Measurements from ENCODE around the gene COPS9. TPM values are rescaled to one million over a fixed set of nuclear protein-coding genes. Genes with fewer than 3 reads are reported as not detected.

Gene COPS9
- total RNA-seq, 1 donor from 2014 or later: 115 TPM

DNA sequence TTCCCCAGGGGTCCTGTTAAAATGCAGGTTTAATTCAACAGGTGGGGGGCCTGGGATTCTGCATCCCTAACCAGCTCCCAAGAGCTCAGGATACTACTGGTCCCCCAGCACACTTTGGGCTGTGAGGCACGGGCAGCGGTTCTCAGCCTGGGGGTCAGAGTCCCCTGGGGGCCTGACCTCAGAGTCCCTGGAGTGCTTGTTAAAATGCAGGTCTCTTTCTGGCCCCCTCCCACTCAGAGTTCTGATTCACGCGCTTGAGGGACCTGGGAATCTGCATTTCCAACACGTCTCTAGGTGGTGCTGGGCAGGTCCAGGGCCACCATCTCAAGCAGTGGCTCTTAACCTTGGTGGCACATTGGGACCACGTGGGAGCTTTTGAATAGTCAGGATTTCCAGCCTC lies 7.2 kb upstream of the COPS9 start:
- no peak for DNase-seq (ENCODE audit: low spot score, unreplicated experiment)
- Mint-ChIP-seq H3K27ac (no peak overlapping the region), H3K4me3 (ENCODE audit: low read depth) (no peak overlapping the region), H3K4me1 (ENCODE audit: low read depth) (no peaks in the 10 kb centered on the region), H3K36me3 (ENCODE audit: insufficient read depth) (no peaks in the 10 kb centered on the region), H3K9me3 (ENCODE audit: low read depth) (no peaks in the 10 kb centered on the region), H3K27me3 (peaks cover 34% of the 10 kb centered on the region)
- TF ChIP-seq, protein P1, sequence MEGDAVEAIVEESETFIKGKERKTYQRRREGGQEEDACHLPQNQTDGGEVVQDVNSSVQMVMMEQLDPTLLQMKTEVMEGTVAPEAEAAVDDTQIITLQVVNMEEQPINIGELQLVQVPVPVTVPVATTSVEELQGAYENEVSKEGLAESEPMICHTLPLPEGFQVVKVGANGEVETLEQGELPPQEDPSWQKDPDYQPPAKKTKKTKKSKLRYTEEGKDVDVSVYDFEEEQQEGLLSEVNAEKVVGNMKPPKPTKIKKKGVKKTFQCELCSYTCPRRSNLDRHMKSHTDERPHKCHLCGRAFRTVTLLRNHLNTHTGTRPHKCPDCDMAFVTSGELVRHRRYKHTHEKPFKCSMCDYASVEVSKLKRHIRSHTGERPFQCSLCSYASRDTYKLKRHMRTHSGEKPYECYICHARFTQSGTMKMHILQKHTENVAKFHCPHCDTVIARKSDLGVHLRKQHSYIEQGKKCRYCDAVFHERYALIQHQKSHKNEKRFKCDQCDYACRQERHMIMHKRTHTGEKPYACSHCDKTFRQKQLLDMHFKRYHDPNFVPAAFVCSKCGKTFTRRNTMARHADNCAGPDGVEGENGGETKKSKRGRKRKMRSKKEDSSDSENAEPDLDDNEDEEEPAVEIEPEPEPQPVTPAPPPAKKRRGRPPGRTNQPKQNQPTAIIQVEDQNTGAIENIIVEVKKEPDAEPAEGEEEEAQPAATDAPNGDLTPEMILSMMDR (IDR thresholded peaks at IDR 0.05; ENCODE audit: unreplicated experiment): no peak

DNA sequence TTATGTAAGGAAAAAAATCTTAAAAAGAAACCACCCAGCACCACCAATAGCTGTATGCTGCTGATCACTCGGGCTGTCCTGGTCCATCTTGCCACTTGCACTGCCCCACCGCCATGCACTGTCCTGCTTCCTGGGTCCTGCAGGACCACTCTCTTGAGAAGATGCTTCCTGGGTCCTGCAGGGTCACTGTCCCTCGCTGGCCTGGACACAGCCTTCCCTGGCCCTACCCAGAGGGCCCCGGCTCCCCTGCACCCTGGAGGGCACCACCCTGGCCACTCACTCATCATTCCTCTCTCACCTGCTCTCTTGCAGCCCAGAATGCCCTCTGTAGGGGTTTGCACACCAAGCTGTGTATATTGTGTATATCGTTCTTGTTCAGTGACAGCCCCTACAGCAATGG lies 6.8 kb upstream of the COPS9 start:
- DNase-seq (ENCODE audit: low spot score, unreplicated experiment): no peak
- H3K9me3 Mint-ChIP-seq (ENCODE audit: low read depth): no peaks in the 10 kb centered on the region

DNA sequence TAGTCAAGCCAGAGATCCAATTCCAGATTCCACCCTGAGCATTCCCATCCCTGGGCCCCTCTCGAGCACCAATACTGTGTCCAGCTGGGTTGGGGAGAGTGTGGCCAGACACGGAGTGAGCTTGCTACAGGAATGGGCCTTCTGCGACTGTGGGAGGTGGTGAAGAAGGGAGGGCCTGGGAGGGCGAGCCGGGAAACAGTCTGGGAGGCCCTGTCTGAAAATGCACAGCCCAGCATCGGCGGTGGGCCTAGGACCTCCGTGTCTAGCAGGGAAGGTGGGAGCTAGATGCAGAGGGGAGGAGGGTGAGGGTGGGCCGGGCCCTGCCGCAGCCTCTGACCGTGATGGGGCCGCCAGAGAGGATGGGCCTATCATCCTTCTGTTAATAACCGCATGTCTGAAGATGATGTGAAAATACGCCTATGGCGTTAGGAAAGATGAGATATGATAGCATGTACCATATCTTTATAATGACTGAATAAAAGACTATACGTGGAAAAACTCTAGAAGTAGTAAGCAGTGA lies 6.2 kb upstream of the COPS9 start:
- Mint-ChIP-seq H3K4me1 (ENCODE audit: low read depth) (no peaks in the 10 kb centered on the region), H3K27ac (no peak overlapping the region), H3K36me3 (ENCODE audit: insufficient read depth) (no peaks in the 10 kb centered on the region), H3K9me3 (ENCODE audit: low read depth) (no peaks in the 10 kb centered on the region), H3K4me3 (ENCODE audit: low read depth) (no peak overlapping the region), H3K27me3 (peaks cover 33% of the 10 kb centered on the region)
- TF ChIP-seq, protein P1 (IDR thresholded peaks at IDR 0.05; ENCODE audit: unreplicated experiment): no peak
- no peak for DNase-seq (ENCODE audit: low spot score, unreplicated experiment)

More for the DNA sequence above, 6.8 kb upstream of the COPS9 start:
- Mint-ChIP-seq H3K27ac (no peak overlapping the region), H3K4me3 (ENCODE audit: low read depth) (no peak overlapping the region), H3K36me3 (ENCODE audit: insufficient read depth) (no peaks in the 10 kb centered on the region), H3K27me3 (peaks cover 34% of the 10 kb centered on the region), H3K4me1 (ENCODE audit: low read depth) (no peaks in the 10 kb centered on the region)
- TF ChIP-seq, protein P1 (IDR thresholded peaks at IDR 0.05; ENCODE audit: unreplicated experiment): no peak

DNA sequence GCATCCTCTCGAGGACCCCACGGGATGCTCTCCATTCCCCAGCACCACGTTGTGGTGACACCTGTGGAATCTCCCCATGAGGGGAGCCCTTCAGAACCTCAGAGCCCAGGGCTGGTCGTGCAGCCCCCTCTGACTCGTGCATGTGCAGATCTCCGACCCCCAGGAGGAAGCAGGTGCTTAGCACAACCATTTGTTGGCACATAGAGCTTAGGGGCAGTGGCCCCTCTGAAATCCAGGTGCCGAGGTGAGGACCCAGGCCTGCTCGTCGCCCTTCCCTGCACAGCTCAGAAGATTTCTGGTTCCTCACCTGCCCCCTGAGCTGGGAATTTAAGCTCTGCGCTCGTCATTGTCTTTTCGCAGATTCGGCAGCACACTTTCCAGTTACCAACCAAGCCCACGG lies 5.6 kb upstream of the COPS9 start:
- TF ChIP-seq, protein P1 (IDR thresholded peaks at IDR 0.05; ENCODE audit: unreplicated experiment): no peak
- Mint-ChIP-seq H3K4me1 (ENCODE audit: low read depth) (no peaks in the 10 kb centered on the region), H3K27me3 (peaks cover 32% of the 10 kb centered on the region), H3K4me3 (ENCODE audit: low read depth) (no peak overlapping the region), H3K27ac (no peak overlapping the region), H3K36me3 (ENCODE audit: insufficient read depth) (no peaks in the 10 kb centered on the region), H3K9me3 (ENCODE audit: low read depth) (no peaks in the 10 kb centered on the region)
- no peak for DNase-seq (ENCODE audit: low spot score, unreplicated experiment)

DNA sequence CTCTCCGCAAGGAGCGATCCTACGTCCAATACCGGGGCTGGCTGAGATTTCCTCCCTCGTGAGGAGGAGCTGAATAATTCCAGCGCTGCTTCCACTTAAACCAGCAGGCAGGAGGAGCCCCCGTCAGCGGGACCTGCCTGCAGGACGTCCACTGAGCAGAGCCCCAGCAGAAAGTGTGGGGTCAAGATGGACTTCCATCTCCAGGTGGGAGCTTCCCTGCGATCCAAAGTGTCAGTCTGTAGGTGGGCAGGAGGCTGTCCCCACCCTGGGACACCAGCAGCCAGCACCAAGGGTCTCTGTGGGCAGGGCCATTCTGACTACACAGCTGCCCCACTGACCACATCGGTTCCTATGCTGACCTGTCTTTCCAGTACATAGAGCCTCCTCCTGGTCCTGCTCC lies 4.8 kb upstream of the COPS9 start:
- Mint-ChIP-seq H3K27ac (no peak overlapping the region), H3K4me3 (ENCODE audit: low read depth) (no peak overlapping the region), H3K36me3 (ENCODE audit: insufficient read depth) (no peaks in the 10 kb centered on the region), H3K4me1 (ENCODE audit: low read depth) (no peaks in the 10 kb centered on the region), H3K27me3 (peaks cover 35% of the 10 kb centered on the region), H3K9me3 (ENCODE audit: low read depth) (no peaks in the 10 kb centered on the region)
- no peak for DNase-seq (ENCODE audit: low spot score, unreplicated experiment)
- TF ChIP-seq, protein P1 (IDR thresholded peaks at IDR 0.05; ENCODE audit: unreplicated experiment): no peak

Data from progenitor cell of endocrine pancreas (in vitro differentiated cells).